SK-N-SH (cell line): ENCODE measurements around the gene PHC3. TPM values are rescaled to one million over a fixed set of nuclear protein-coding genes. Genes with fewer than 3 reads are reported as not detected.

Source experiments
- CTCF ChIA-PET: fragments of 300-600, 350-600 bp; formaldehyde crosslinking; extraction: SDS; loops from one replicate; lab custom pipeline; 2021; lab: Yijun Ruan, JAX
- POLR2A ChIA-PET: fragments of 350-600 bp; sonication (Branson Sonifier 250); formaldehyde crosslinking; extraction: SDS; loops from one replicate; lab custom pipeline; 2020; ENCODE audit warnings: antibody characterized with exemption, inconsistent platforms; lab: Yijun Ruan, JAX
- DNase-seq: peaks from one replicate; pipeline ENCODE4 v3.0.0; 2012
- H2AFZ ChIP-seq: fragments of 200-600 bp; sonication (generic); 2 replicates; pipeline ENCODE4 v1.8.1; 2016; ENCODE audit warnings: antibody characterized with exemption, mild to moderate bottlenecking, low read depth
- H3F3A ChIP-seq: fragments of 200-600 bp; sonication (generic); replicated peaks from 2 replicates; pipeline ENCODE3; 2016; ENCODE audit warnings: antibody characterized with exemption, mild to moderate bottlenecking; ENCODE audit not compliant: insufficient read depth
- H3K27ac ChIP-seq, 2 experiments: fragments of 200-500 bp in 1 of 2; fragments of 200-600 bp in 1 of 2; sonication (Bioruptor generic) in 1 of 2; sonication (generic), shearing (Covaris generic) in 1 of 2; 2 replicates each; pipeline versions ENCODE4 v1.5.1 to v1.6.1; 2014 to 2016; ENCODE audit warnings: low read depth in 2 of 2, inconsistent platforms in 1 of 2, low read length in 1 of 2, mild to moderate bottlenecking in 1 of 2, mixed read lengths in 1 of 2
- H3K27me3 ChIP-seq: fragments of 200-600 bp; sonication (generic), shearing (Covaris generic); 2 replicates; pipeline ENCODE4 v1.6.1; 2016; ENCODE audit warnings: mixed run types; ENCODE audit not compliant: insufficient read depth
- H3K36me3 ChIP-seq, 2 experiments: fragments of 200-500 bp in 1 of 2; fragments of 200-600 bp in 1 of 2; sonication (Bioruptor generic) in 1 of 2; sonication (generic) in 1 of 2; replicated peaks in 1 of 2; 2 replicates each; pipeline versions ENCODE3 to v1.5.1; 2014 to 2016; ENCODE audit warnings: low read length in 1 of 2, mild to moderate bottlenecking in 1 of 2; ENCODE audit not compliant: insufficient read depth in 2 of 2, control insufficient read depth in 1 of 2
- H3K4me1 ChIP-seq, 2 experiments: fragments of 200-500 bp in 1 of 2; fragments of 200-600 bp in 1 of 2; sonication (Bioruptor generic) in 1 of 2; sonication (generic), shearing (Covaris generic) in 1 of 2; 2 replicates each; pipeline versions ENCODE4 v1.5.1 to v1.6.1; 2014 to 2016; ENCODE audit warnings: low read depth in 1 of 2, low read length in 1 of 2, mixed run types in 1 of 2; ENCODE audit not compliant: insufficient read depth in 2 of 2, control insufficient read depth in 1 of 2
- H3K4me2 ChIP-seq: fragments of 200-600 bp; sonication (generic), shearing (Covaris generic); 2 replicates; pipeline ENCODE4 v1.6.1; 2017; ENCODE audit warnings: mixed run types
- H3K4me3 ChIP-seq, 2 experiments: fragments of 200-500 bp in 1 of 2; fragments of 200-600 bp in 1 of 2; sonication (Bioruptor generic) in 1 of 2; sonication (generic), shearing (Covaris generic) in 1 of 2; 2 replicates each; pipeline versions ENCODE4 v1.5.1 to v1.8.1; 2014 to 2016; ENCODE audit warnings: low read depth in 2 of 2, inconsistent platforms in 1 of 2, low read length in 1 of 2, mild to moderate bottlenecking in 1 of 2, mixed read lengths in 1 of 2, moderate library complexity in 1 of 2
- H3K79me2 ChIP-seq: fragments of 200-600 bp; sonication (generic); 2 replicates; pipeline ENCODE4 v1.8.1; 2017; ENCODE audit warnings: mild to moderate bottlenecking; ENCODE audit not compliant: insufficient read depth
- H3K9ac ChIP-seq: fragments of 200-600 bp; sonication (generic); 2 replicates; pipeline ENCODE4 v1.6.1; 2017; ENCODE audit warnings: mixed run types
- H3K9me2 ChIP-seq: fragments of 200-600 bp; sonication (generic); 2 replicates; pipeline ENCODE4 v1.6.1; 2017; ENCODE audit warnings: mixed run types
- H3K9me3 ChIP-seq: fragments of 200-600 bp; sonication (generic); 2 replicates; pipeline ENCODE4 v1.6.1; 2017; ENCODE audit warnings: mixed run types, mild to moderate bottlenecking, moderate library complexity
- H4K20me1 ChIP-seq: fragments of 200-600 bp; sonication (generic); 2 replicates; pipeline ENCODE4 v1.6.1; 2017; ENCODE audit warnings: mild to moderate bottlenecking, mixed run types; ENCODE audit not compliant: insufficient read depth
- ELF1 ChIP-seq: IDR thresholded peaks from 2 replicates; pipeline ENCODE4 v1.4.0; 2012
- EP300 ChIP-seq, 2 experiments: IDR thresholded peaks; 2 replicates each; pipeline versions ENCODE4 v1.4.0 to v1.6.1; 2012; ENCODE audit warnings: borderline replicate concordance in 1 of 2, low read depth in 1 of 2, low read length in 1 of 2
- FOXJ3 ChIP-seq: sonication (generic); formaldehyde crosslinking; IDR thresholded peaks from 2 replicates; pipeline ENCODE4 v1.5.1; 2020; ENCODE audit warnings: mild to moderate bottlenecking, missing genetic modification reagents
- FOXM1 ChIP-seq: IDR thresholded peaks from 2 replicates; pipeline ENCODE4 v1.4.0; 2012; ENCODE audit warnings: low read depth, mild to moderate bottlenecking
- GATA2 ChIP-seq: sonication (generic); formaldehyde crosslinking; IDR thresholded peaks from 2 replicates; pipeline ENCODE4 v1.5.0; 2020; ENCODE audit warnings: mild to moderate bottlenecking, missing genetic modification reagents
- JUND ChIP-seq: IDR thresholded peaks from 2 replicates; pipeline ENCODE4 v1.4.0; 2012
- MEF2A ChIP-seq: IDR thresholded peaks from 2 replicates; pipeline ENCODE4 v1.4.0; 2012; ENCODE audit warnings: low read depth, borderline replicate concordance
- MXI1 ChIP-seq: IDR thresholded peaks from 2 replicates; pipeline ENCODE4 v1.6.1; 2012; ENCODE audit warnings: mild to moderate bottlenecking, low read depth, low read length, improper control_type of control experiment
- NFIC ChIP-seq: IDR thresholded peaks from 2 replicates; pipeline ENCODE4 v1.4.0; 2012; ENCODE audit warnings: borderline replicate concordance
- NRF1 ChIP-seq: IDR thresholded peaks from 2 replicates; pipeline ENCODE4 v1.6.1; 2012; ENCODE audit warnings: low read depth, mild to moderate bottlenecking, low read length
- SIN3A ChIP-seq: IDR thresholded peaks from 2 replicates; pipeline ENCODE4 v1.6.1; 2012; ENCODE audit warnings: low read depth, mild to moderate bottlenecking, low read length, moderate library complexity, borderline replicate concordance
- SMC3 ChIP-seq: IDR thresholded peaks from 2 replicates; pipeline ENCODE4 v1.6.1; 2012; ENCODE audit warnings: low read depth, low read length, improper control_type of control experiment
- TEAD4 ChIP-seq: IDR thresholded peaks from 2 replicates; pipeline ENCODE4 v1.4.0; 2012; ENCODE audit warnings: mild to moderate bottlenecking, borderline replicate concordance; ENCODE audit not compliant: insufficient read depth
- WGBS: methylation state at CpG from one replicate; pipeline ENCODE4 v1.1.6; 2017; ENCODE audit warnings: low lambda C conversion rate; 5-methylcytosine and 5-hydroxymethylcytosine counted together
- polyA plus RNA-seq, 3 experiments: library from polyadenylated mRNA; depleted of rRNA; stranded (reverse); fragments of >200 nt; gene quantifications; 2 replicates each; pipeline ENCODE4 v1.2.3, GENCODE V29; 2012
- TF ChIP-seq, protein P1 (sequence below): fragments of 150-350 bp; IDR thresholded peaks from 2 replicates; pipeline ENCODE4 v1.6.1; 2017; ENCODE audit warnings: antibody characterized with exemption, low read length, low read depth, borderline replicate concordance
- TF ChIP-seq, protein P2 (sequence below): IDR thresholded peaks from 2 replicates; pipeline ENCODE4; 2012
- TF ChIP-seq, protein P3 (sequence below): IDR thresholded peaks from 2 replicates; pipeline ENCODE4 v1.6.1; 2012; ENCODE audit warnings: mild to moderate bottlenecking, low read depth, low read length, moderate library complexity

PHC3 gene
- polyA plus RNA-seq, 1 of the 3 experiments (the other 2 are of a cell fraction), result 9.2 TPM

DNA sequence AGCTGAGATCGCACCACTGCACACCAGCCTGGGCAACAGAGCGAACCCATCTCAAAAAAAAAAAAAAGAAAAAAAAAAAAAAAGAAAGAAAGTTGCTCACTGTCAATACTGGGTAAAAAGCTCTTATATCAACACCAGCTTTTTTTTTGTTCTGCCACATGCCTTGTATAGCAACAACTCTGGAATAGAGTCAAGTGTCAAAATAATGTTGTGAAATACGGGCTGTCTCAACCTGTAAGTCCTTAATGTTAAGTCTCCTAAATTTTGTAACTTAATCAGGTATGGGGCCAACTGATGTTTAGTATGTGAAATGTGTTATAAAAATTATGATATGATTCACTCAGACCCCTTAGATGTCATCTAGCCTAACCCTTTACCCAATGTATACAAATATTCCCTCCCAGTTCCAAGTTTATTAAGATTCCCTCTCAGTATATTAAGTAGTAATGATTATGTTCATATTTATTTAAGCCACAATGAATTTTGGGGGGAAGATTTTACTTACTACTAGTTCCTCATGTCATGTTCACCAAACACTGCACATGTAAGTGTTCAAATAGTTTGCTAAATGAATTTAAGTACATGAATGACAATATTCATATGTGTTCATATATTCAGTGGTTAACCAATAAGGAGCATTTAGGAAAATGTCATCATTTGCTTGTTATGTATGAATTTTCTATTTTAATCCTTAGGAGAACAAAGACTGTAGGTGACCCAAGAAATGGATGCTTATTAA, 91.5 kb downstream of the PHC3 start (continued):
- TF ChIP-seq, protein P1, sequence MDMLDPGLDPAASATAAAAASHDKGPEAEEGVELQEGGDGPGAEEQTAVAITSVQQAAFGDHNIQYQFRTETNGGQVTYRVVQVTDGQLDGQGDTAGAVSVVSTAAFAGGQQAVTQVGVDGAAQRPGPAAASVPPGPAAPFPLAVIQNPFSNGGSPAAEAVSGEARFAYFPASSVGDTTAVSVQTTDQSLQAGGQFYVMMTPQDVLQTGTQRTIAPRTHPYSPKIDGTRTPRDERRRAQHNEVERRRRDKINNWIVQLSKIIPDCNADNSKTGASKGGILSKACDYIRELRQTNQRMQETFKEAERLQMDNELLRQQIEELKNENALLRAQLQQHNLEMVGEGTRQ, result no peak
- TF ChIP-seq, protein P2, sequence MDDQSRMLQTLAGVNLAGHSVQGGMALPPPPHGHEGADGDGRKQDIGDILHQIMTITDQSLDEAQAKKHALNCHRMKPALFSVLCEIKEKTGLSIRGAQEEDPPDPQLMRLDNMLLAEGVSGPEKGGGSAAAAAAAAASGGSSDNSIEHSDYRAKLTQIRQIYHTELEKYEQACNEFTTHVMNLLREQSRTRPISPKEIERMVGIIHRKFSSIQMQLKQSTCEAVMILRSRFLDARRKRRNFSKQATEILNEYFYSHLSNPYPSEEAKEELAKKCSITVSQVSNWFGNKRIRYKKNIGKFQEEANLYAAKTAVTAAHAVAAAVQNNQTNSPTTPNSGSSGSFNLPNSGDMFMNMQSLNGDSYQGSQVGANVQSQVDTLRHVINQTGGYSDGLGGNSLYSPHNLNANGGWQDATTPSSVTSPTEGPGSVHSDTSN, result no peak
- TF ChIP-seq SMC3 (no peak), MXI1 (no peak), NRF1 (no peak)

DNA sequence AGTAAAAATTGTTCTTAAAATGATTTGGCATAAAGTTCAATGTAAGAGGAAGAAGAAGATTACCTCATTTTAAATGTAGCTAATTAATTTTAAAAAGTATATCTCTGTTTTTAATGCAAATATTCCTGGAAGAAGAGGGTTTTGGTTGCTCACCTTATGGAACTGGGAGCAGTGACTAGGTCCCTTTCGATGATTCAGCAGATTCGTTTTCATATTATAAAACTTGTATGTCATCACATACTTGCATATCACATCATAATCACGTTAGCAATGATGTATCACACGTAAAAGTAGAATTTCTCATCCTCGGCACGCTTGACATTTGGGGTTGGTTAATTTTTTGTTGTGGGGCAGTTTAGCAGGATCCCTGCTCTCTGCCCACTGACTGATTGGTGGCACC, 96.1 kb downstream of the PHC3 start:
- no peak for DNase-seq
- Histone ChIP-seq H3K36me3 (peaks cover 56 to 63% of the 10 kb centered on the region in 2 experiments), H3K4me3 (no peak overlapping the region), H3K9me3 (no peaks in the 10 kb centered on the region), H3K79me2 (no peaks in the 10 kb centered on the region), H3K27ac (no peak overlapping the region), H3K9me2 (no peaks in the 10 kb centered on the region), H3K27me3 (no peaks in the 10 kb centered on the region), H2AFZ (no peak overlapping the region), H3K4me2 (no peak overlapping the region), H3F3A (peaks cover 6% of the 10 kb centered on the region), H3K9ac (no peak overlapping the region), H4K20me1 (no peaks in the 10 kb centered on the region), H3K4me1 (no peaks in the 10 kb centered on the region)
- CTCF ChIA-PET, result interaction anchor here (1.3 to 2.2 kb wide), 2 partner anchors 8 to 13 kb away, joined by 3 to 5 read pairs; no protein-coding TSS in a partner anchor
- no peak for TF ChIP-seq GATA2 (CRISPR knock-in tag)
- no peak for TF ChIP-seq JUND
- TF ChIP-seq SIN3A, result no peak
- no peak for TF ChIP-seq FOXJ3
- no peak for TF ChIP-seq ELF1
- TF ChIP-seq, protein P3, sequence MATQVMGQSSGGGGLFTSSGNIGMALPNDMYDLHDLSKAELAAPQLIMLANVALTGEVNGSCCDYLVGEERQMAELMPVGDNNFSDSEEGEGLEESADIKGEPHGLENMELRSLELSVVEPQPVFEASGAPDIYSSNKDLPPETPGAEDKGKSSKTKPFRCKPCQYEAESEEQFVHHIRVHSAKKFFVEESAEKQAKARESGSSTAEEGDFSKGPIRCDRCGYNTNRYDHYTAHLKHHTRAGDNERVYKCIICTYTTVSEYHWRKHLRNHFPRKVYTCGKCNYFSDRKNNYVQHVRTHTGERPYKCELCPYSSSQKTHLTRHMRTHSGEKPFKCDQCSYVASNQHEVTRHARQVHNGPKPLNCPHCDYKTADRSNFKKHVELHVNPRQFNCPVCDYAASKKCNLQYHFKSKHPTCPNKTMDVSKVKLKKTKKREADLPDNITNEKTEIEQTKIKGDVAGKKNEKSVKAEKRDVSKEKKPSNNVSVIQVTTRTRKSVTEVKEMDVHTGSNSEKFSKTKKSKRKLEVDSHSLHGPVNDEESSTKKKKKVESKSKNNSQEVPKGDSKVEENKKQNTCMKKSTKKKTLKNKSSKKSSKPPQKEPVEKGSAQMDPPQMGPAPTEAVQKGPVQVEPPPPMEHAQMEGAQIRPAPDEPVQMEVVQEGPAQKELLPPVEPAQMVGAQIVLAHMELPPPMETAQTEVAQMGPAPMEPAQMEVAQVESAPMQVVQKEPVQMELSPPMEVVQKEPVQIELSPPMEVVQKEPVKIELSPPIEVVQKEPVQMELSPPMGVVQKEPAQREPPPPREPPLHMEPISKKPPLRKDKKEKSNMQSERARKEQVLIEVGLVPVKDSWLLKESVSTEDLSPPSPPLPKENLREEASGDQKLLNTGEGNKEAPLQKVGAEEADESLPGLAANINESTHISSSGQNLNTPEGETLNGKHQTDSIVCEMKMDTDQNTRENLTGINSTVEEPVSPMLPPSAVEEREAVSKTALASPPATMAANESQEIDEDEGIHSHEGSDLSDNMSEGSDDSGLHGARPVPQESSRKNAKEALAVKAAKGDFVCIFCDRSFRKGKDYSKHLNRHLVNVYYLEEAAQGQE, result no peak
- TF ChIP-seq NFIC, result no peak
- no peak for TF ChIP-seq MEF2A
- TF ChIP-seq FOXM1, result no peak
- no peak for TF ChIP-seq EP300 (IDR thresholded peaks at IDR 0.05; ENCODE audit: borderline replicate concordance in 1 of 2, low read depth in 1 of 2, low read length in 1 of 2)
- TF ChIP-seq, protein P2, result no peak
- no peak for TF ChIP-seq MXI1
- no peak for TF ChIP-seq TEAD4
- POLR2A ChIA-PET, result no interaction called here
- 92% methylated on average over 6 of the region's 6 CpGs for WGBS
